CD1c-positive myeloid dendritic cell (primary cell): Measurements from ENCODE around the gene CNOT3.
A peak's percentile ranks its signal among the peaks of the same experiment; 100 is the strongest.

Source experiments
- DNase-seq: peaks from one replicate; pipeline ENCODE4 v3.0.0-alpha.2; 2016; ENCODE audit errors: extremely low spot score

CNOT3 gene

GRCh38 chr19:54121259-54121658 is 16.3 kb upstream of the CNOT3 start:
- DNase-seq, result no peak

- no peak for DNase-seq
Observed at GRCh38 chr19:54123682-54124081, 13.9 kb upstream of the CNOT3 start.

GRCh38 chr19:54124393-54124792 is 13.2 kb upstream of the CNOT3 start:
- no peak for DNase-seq

GRCh38 chr19:54125713-54126112 is 11.8 kb upstream of the CNOT3 start:
- DNase-seq, result no peak

DNA sequence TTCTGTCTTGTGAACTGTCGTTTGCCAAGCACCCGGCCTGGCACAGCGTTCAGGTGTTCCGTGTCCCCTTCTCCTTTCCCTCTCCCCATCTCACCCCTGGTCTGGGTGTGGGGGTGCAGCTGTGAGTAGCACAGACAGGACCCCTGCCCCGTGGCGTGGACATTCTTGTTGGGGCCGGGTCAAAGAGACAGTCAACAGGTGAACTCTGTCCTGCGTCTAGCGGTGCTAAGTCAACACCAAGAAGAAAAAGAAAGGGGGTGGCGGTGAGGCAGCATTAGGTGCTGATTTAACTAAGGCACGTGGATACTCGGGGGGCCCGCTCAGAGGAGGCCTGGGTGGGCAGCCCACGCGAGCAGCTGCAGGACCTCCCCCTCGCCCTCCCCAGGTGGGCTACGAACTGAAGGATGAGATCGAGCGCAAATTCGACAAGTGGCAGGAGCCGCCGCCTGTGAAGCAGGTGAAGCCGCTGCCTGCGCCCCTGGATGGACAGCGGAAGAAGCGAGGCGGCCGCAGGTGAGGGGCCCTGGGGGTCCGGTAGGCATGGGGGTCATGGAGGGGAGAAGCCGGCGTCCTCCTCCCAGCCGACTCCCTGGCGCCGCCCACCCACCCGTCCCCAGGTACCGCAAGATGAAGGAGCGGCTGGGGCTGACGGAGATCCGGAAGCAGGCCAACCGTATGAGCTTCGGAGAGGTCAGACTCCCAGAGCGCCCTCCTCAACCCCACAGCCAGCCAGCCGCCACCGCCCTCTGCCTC is 9.7 kb upstream of the CNOT3 start:
- no peak for DNase-seq

GRCh38 chr19:54128441-54128725 is 9.2 kb upstream of the CNOT3 start:
- no peak for DNase-seq

GRCh38 chr19:54128796-54129616 is 8.6 kb upstream of the CNOT3 start:
- no peak for DNase-seq

- DNase-seq, result no peak
Observed at GRCh38 chr19:54129617-54129996, 8.0 kb upstream of the CNOT3 start.

GRCh38 chr19:54133312-54133956 is 4.1 kb upstream of the CNOT3 start:
- DNase-seq, result no peak

GRCh38 chr19:54133957-54134590 is 3.5 kb upstream of the CNOT3 start:
- DNase-seq, result no peak

DNA sequence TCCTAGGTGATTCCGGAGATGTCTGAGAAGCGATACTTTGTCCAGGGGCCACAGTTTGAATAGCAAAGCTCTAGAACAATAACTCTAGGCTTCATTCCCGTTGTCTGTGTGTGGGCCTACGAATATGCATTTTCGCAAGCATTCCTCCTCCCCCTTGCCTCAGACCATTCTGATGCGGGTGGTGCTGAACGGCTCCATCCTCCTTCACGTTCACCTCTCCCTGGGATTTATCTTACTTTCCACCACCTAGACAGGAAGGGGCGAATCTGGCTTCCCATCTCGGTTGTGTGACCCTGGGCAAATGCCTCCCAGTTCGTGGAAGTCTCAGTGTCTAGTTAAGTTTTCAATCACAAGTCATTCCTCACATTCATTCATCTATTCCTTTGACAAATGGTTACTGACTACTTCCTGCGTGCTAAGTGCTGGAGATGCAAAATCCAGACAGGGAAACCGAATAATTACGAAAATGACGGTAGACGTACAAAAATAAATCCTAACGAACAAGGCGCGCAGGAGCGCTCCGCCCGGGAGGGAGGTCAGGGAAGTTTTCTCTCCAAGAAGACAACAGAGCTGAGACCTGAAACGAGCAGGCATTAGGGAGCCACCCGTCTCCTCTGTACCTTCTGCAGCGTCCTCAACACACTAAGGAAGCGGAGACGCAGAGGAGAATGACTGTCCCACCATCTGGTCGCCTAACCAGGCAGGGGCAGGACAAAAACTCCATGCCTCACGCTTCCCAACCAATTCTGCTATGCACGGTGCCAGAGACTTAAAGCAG is 1.3 kb upstream of the CNOT3 start:
- peak; percentile 27 for DNase-seq

DNA sequence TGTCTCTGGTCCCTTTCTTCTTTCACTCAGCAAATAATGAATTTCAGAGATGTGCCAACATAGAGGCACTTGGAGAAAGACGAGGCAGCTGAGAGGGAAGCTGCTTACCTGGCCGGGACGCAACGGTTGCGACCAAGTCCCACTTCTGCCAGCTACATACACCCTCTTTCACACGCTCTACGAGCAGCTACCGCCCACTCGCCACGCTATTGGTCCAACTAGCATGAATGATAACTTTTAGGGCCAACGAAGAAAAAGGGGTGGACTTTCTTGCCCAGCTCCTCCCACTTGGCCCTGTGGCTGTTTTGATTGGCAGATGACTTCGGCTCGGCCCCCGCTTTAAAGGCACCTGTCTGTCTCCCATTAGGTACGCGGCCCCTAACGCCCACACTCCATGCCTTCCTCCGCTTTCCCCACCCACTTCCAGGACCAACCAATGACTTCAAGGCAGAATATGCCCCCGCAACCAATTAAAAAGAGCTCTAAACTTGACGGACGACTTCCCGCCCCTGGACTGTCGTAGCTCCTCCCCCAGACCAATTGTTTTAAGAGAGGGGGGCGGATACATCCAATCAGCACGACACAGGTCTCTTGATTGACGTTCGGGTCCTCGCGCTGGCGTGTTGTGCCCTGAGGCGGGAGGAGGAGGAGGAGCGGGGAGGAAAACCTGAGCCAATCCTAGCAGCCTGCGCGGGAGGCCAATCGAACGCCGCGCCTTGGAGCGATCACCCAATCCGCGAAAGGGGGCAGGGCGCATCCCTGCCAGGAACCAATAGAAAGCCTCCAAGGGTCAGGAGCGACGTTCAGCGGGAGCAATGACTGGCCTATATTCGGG is 481 bp upstream of the CNOT3 start:
- peak; percentile 99 for DNase-seq

DNA sequence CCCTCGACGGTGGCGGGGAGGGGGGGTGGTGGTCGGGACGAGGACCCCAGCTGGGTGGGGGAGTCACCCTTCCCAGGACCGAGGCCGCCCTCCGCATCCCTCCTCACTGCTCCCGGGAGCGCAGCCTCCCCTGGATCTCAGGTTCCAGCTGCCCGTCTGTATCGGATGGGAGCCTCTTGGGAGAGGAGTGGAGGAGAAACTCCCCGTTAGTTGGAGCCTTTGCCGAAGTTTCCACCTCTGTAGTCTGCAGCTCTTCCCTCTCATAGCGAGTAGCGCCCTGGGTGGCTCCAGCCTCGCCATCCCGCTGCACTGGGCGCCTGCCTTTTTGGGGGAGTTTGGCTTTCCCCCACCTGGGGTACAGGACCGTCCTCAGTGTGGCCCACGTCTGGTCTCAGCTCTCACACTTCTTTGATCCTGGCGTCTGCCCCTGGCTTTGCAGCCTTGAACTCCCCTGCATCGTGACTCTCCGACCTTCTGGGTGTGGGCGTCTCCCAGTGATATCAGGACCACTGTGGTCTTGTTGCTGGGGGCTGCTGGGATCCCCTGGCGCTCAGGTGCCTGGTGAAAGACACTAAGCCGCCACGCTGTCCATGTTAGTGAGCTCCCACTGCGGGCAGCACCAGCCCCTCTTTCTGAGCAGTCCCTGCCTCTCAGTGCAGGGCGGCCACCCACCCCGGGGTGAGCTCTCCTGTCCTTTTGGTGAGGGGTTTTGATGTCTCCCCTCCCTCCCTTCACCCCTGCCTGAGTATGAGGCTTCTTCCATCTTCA is 1.1 kb downstream of the CNOT3 start:
- DNase-seq, result no peak

GRCh38 chr19:54141356-54141755 is 3.8 kb downstream of the CNOT3 start:
- DNase-seq, result no peak

GRCh38 chr19:54142166-54142780 is 4.7 kb downstream of the CNOT3 start:
- no peak for DNase-seq

DNA sequence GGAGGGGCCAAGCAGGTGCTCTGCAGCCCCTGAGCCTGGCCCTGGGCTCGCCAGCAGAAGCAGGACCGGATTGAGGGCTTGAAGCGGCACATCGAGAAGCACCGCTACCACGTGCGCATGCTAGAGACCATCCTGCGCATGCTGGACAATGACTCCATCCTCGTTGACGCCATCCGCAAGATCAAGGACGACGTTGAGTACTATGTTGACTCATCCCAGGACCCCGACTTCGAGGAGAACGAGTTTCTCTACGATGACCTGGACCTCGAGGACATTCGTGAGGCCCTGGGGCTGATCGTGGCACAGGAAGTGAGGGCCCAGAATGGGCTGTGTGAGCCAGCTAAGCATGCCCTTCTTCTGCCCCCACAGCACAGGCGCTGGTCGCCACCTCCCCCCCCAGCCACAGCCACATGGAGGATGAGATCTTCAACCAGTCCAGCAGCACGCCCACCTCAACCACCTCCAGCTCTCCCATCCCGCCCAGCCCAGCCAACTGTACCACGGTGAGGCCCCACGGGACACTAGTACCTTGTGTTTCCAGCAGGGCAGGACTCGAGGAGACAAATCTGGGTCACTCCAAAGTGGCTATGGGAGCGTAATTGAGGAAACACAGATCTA is 8.1 kb downstream of the CNOT3 start:
- no peak for DNase-seq

GRCh38 chr19:54147676-54148075 is 10.1 kb downstream of the CNOT3 start:
- no peak for DNase-seq

GRCh38 chr19:54148158-54148557 is 10.6 kb downstream of the CNOT3 start:
- DNase-seq, result no peak
